Measurements from ENCODE around the gene FRYL.

DNA sequence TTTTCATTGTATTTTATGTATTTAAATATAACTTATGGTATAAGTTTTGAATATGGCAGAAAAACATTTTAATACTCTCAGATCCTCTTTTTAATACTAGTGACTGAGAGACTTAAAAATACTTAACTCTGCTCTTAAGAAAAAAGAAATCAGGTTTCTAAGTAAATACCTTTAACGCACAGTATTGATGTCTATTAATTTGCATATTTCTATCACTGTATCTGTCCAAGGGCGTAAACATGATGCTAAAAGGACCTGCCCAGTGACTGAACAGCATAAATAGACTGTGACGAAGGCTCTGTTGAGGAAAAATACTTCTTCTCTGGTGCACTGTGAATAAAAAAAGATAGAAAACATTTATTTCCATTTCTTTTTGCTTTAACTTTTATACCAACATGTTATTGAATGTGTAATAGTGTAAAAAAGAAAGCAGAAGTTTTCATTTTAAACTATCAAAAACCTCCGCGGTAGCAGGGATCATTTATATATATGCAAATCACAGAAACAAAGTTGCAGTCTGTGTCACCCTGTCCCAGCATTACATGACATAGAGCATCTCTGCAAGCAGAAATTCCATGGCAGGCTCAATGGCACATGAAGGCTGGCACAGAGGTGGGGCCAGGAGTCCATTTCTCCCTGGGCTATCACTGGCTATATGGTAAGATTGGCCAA, 214.6 kb downstream of the FRYL start:
- TF ChIP-seq, protein P1, sequence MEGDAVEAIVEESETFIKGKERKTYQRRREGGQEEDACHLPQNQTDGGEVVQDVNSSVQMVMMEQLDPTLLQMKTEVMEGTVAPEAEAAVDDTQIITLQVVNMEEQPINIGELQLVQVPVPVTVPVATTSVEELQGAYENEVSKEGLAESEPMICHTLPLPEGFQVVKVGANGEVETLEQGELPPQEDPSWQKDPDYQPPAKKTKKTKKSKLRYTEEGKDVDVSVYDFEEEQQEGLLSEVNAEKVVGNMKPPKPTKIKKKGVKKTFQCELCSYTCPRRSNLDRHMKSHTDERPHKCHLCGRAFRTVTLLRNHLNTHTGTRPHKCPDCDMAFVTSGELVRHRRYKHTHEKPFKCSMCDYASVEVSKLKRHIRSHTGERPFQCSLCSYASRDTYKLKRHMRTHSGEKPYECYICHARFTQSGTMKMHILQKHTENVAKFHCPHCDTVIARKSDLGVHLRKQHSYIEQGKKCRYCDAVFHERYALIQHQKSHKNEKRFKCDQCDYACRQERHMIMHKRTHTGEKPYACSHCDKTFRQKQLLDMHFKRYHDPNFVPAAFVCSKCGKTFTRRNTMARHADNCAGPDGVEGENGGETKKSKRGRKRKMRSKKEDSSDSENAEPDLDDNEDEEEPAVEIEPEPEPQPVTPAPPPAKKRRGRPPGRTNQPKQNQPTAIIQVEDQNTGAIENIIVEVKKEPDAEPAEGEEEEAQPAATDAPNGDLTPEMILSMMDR (IDR thresholded peaks at IDR 0.05), result no peak
- no peak for TF ChIP-seq POLR2A (IDR thresholded peaks at IDR 0.05)

Data from adrenal gland (tissue), 5 donors.